Measurements from ENCODE around the gene SPAST. TPM values are rescaled to one million over a fixed set of nuclear protein-coding genes. Genes with fewer than 3 reads are reported as not detected.
"Not testable (repeated sequence)": the region's sequence is repeated elsewhere in the genome, so short reads cannot be mapped to it uniquely, and the experiment has no call there.

SPAST gene
- polyA plus RNA-seq, 1 experiment = 17.4 TPM

GRCh38 chr2:32172870-32173269, 109.5 kb downstream of the SPAST start:
- CTCF ChIA-PET = interaction anchor here (0.7 kb wide), 1 partner anchor 1304 kb away, joined by 3 read pairs; the partner anchor contains the start of gene RASGRP3
- no peak for TF ChIP-seq CTCF (IDR thresholded peaks at IDR 0.05; ENCODE audit: low read depth, low read length)
- H3K27ac ChIP-seq (ENCODE audit: low read depth, low read length) = no peak overlapping the region
- POLR2A ChIA-PET = interaction anchor here (0.7 kb wide), 1 partner anchor 133 kb away, joined by 6 read pairs; no protein-coding TSS in a partner anchor
- no peak for DNase-seq (ENCODE audit: low read depth, low spot score)
- H3K4me3 ChIP-seq (ENCODE audit: low read depth, low read length) = no peak overlapping the region
- no peaks in the 10 kb centered on the region for H3K27me3 ChIP-seq (ENCODE audit: control insufficient read depth, insufficient read depth, low read length)
- no peaks in the 10 kb centered on the region for H3K9me3 ChIP-seq (ENCODE audit: control insufficient read depth, insufficient read depth, low read length)

- CTCF ChIA-PET = no interaction called here
- no peak for TF ChIP-seq CTCF (IDR thresholded peaks at IDR 0.05; ENCODE audit: low read depth, low read length)
These were observed 119.3 kb downstream of the SPAST start for GRCh38 chr2:32182667-32183066.

GRCh38 chr2:32189011-32189410, 125.7 kb downstream of the SPAST start:
- ChIA-PET CTCF (no interaction called here), POLR2A (no interaction called here)
- Histone ChIP-seq H3K9me3 (ENCODE audit: control insufficient read depth, insufficient read depth, low read length) (no peaks in the 10 kb centered on the region), H3K4me3 (ENCODE audit: low read depth, low read length) (no peak overlapping the region), H3K27me3 (ENCODE audit: control insufficient read depth, insufficient read depth, low read length) (no peaks in the 10 kb centered on the region), H3K27ac (ENCODE audit: low read depth, low read length) (no peak overlapping the region)
- no peak for DNase-seq (ENCODE audit: low read depth, low spot score)
- no peak for TF ChIP-seq CTCF (IDR thresholded peaks at IDR 0.05; ENCODE audit: low read depth, low read length)

More at GRCh38 chr2:32182667-32183066, 119.3 kb downstream of the SPAST start:
- H3K27me3 ChIP-seq (ENCODE audit: control insufficient read depth, insufficient read depth, low read length) = no peaks in the 10 kb centered on the region
- POLR2A ChIA-PET = no interaction called here
- H3K4me3 ChIP-seq (ENCODE audit: low read depth, low read length) = no peak overlapping the region
- no peak for DNase-seq (ENCODE audit: low read depth, low spot score)
- H3K9me3 ChIP-seq (ENCODE audit: control insufficient read depth, insufficient read depth, low read length) = no peaks in the 10 kb centered on the region
- H3K27ac ChIP-seq (ENCODE audit: low read depth, low read length) = no peak overlapping the region

- Histone ChIP-seq H3K27ac (ENCODE audit: low read depth, low read length) (no peak overlapping the region), H3K9me3 (ENCODE audit: control insufficient read depth, insufficient read depth, low read length) (no peaks in the 10 kb centered on the region), H3K4me3 (ENCODE audit: low read depth, low read length) (no peak overlapping the region), H3K27me3 (ENCODE audit: control insufficient read depth, insufficient read depth, low read length) (no peaks in the 10 kb centered on the region)
- POLR2A ChIA-PET = no interaction called here
- no peak for TF ChIP-seq CTCF (IDR thresholded peaks at IDR 0.05; ENCODE audit: low read depth, low read length)
- CTCF ChIA-PET = no interaction called here
- DNase-seq (ENCODE audit: low read depth, low spot score) = no peak
These were observed 129.1 kb downstream of the SPAST start for GRCh38 chr2:32192418-32192817.

GRCh38 chr2:32200814-32201213, 137.5 kb downstream of the SPAST start:
- Histone ChIP-seq H3K27ac (ENCODE audit: low read depth, low read length) (no peak overlapping the region), H3K4me3 (ENCODE audit: low read depth, low read length) (no peak overlapping the region), H3K27me3 (ENCODE audit: control insufficient read depth, insufficient read depth, low read length) (no peaks in the 10 kb centered on the region), H3K9me3 (ENCODE audit: control insufficient read depth, insufficient read depth, low read length) (no peaks in the 10 kb centered on the region)
- DNase-seq (ENCODE audit: low read depth, low spot score) = no peak
- POLR2A ChIA-PET = no interaction called here
- TF ChIP-seq CTCF (IDR thresholded peaks at IDR 0.05; ENCODE audit: low read depth, low read length) = no peak
- CTCF ChIA-PET = no interaction called here

GRCh38 chr2:32203428-32203827, 140.1 kb downstream of the SPAST start:
- H3K27ac ChIP-seq (ENCODE audit: low read depth, low read length); CTCF ChIA-PET; H3K9me3 ChIP-seq (ENCODE audit: control insufficient read depth, insufficient read depth, low read length); POLR2A ChIA-PET; H3K4me3 ChIP-seq (ENCODE audit: low read depth, low read length); H3K27me3 ChIP-seq (ENCODE audit: control insufficient read depth, insufficient read depth, low read length); DNase-seq (ENCODE audit: low read depth, low spot score): not testable (repeated sequence)

Data from AG04450 (cell line).